Mucosa of gallbladder (tissue), 1 donor: ENCODE results near the gene KDSR. TPM values are rescaled to one million over a fixed set of nuclear protein-coding genes. Genes with fewer than 3 reads are reported as not detected.

Source experiments
- DNase-seq: peaks from one replicate; pipeline ENCODE4 v3.0.0-alpha.2; 2020; ENCODE audit warnings: low spot score
- total RNA-seq: library from RNA; stranded (reverse); gene quantifications from one replicate; pipeline ENCODE4 v1.2.1, GENCODE V29; 2021
- donor health status: DM: no; HTN: no; CAD: no.

The KDSR gene
- total RNA-seq, 1 donor from 2014 or later: 59.4 TPM

DNA sequence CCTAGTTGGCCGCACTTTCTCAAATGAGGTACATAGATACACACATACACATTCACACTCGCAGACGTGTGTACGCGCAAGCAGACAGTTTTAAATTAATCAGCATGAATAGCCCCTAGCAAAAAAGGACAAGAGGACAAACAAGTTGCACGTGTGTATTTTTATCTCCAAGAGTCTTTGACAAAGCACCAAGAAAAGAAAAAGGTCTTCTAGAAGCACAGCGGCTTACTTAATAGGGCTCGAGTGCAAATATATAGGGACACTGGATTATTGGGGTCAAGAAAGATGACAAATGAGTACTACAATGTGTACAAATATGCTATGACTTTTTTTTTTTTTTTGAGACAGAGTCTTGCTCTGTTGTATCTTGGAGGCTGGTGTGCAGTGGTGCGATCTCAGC is 45.7 kb downstream of the KDSR start:
- DNase-seq: no peak

DNA sequence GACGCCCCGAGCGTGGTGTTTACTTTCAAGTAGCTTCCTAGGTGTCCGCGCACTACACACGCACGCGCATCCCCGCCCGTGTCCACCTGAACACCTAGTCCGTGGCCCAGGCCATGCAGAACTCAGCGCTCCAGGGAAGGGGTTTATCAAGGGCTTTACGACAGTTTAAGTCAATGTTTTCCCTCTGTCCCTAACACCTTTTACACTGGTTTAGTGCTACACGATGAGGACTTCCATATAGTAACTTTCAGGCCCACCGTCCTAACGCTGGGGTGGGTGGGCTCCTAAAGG is 46.1 kb downstream of the KDSR start:
- peak; percentile 44 for DNase-seq

DNA sequence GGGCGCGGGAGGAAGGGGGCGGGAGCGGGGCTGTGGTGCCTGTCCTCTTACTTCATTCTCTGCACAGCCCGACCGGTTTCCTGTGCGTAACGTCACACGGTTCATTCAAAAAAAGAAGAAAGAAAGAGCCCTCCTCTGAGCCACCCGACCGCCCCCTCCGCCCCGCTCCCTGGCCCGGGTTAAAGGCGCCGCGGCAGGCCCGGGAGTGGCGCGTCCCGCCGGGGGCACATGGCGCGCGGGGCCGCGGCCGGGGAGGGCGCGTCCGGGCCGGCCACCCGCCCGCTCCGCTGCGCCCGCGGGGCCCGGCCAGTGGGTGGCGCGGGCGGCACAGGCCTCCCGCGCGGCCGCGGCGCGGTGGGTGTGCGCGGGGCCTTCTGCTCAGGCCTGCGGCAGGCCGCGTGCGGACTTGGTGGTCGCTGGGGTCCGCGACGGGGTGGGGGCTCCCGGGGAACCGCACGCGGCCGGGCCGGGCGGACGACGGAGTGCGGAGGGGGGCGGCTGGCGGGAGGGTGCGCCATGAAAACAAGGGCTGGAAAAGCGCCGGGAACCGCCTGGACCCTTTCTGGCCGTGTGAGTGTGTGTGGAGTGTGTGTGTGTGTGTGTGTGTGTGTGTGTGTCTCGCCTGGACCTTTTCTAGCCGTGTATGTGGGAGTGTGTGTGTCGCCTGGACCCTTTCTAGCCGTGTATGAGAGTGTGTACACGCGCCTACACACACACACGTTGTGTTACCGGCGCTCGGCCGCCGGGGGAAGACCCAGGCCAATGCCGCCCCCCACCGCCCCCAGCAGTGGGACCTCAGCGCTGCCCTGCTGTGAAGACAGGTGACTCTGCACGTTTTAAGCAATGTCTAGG is 46.7 kb downstream of the KDSR start:
- peak; percentile 87 for DNase-seq

DNA sequence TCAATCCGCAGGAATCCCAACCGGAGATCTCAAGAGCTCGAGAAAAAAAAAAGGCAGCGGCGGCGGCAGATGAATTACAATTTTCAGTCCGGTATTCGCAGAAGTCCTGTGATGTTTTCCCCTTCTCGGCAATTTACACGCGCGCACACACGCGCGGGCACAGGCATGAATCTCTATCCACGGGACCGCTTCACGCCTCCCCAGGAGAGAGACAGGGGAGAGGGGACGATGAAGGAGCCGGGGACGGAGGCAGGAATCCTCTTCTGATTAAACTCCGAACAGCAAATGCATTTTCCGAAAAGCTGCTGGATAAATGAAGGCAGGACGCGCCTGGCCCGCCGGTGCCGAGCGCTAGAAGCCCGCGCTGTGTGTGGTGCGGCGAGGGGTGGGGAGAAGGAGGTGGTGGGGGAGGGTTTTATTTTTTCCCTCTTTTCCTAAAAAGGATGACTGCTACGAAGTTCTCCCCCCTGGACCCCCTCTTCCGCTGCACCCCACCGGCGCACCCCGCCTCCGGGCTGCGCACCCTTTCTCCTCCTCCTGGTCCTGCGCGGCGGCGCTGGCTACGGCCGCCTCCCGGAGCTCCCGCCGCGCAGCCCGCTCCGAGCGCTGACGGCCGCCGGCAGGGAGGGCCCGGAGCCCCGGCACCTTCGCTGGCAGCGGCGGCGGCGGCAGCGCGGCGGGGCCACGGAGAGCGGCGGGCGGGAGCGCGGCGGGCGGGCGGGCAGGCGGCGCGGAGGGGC is 47.5 kb downstream of the KDSR start, which contains the start of gene BCL2:
BCL2 (minus strand) TSS at position 387 of the 740 bp plus-strand sequence.
- DNase-seq: no peak

DNA sequence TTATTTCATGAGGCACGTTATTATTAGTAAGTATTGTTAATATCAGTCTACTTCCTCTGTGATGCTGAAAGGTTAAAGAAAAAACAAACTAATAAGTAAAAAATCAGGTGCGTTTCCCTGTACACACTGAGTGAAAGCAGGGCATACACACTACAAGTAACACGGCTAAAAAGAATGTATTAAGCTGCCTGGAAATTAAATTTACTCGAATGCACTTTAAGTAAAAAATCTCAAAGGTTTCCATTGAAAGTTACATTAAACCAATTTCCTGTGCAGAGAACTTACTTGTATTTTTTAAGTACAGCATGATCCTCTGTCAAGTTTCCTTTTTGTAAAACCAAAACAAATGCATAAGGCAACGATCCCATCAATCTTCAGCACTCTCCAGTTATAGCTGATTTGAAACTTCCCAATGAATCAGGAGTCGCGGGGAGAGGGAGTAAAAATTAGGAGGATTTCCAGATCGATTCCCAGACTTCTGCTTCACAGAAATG is 48.1 kb downstream of the KDSR start:
- DNase-seq: no peak

DNA sequence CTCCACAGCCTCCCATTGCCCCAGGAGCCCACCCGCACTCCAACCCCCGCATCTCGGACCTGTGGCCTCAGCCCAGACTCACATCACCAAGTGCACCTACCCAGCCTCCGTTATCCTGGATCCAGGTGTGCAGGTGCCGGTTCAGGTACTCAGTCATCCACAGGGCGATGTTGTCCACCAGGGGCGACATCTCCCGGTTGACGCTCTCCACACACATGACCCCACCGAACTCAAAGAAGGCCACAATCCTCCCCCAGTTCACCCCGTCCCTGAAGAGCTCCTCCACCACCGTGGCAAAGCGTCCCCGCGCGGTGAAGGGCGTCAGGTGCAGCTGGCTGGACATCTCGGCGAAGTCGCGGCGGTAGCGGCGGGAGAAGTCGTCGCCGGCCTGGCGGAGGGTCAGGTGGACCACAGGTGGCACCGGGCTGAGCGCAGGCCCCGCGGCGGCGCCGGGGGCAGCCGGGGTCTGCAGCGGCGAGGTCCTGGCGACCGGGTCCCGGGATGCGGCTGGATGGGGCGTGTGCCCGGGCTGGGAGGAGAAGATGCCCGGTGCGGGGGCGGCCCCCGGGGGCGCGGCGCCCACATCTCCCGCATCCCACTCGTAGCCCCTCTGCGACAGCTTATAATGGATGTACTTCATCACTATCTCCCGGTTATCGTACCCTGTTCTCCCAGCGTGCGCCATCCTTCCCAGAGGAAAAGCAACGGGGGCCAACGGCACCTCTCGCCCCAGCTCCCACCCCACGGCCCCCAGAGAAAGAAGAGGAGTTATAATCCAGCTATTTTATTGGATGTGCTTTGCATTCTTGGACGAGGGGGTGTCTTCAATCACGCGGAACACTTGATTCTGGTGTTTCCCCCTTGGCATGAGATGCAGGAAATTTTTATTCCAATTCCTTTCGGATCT is 48.8 kb downstream of the KDSR start:
- peak; percentile 65 for DNase-seq

DNA sequence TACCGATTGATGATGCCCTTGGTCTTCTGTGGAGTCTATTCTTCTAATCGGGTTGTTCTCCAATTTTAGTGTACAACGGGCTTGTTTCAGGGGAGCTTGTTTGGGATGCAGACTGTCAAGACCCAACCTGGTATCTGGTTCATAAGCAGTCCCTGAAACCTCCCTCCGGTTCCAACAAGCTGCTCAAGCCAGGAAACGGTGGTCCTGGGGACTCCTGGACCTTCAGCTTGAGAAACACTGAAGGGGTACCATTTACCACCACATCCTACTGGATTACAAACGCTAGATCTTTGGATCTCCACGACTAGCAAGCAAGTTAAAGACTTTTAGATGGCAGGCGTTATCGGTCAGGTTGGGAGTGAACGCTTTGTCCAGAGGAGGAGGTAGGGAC is 49.5 kb downstream of the KDSR start:
- DNase-seq: no peak

DNA sequence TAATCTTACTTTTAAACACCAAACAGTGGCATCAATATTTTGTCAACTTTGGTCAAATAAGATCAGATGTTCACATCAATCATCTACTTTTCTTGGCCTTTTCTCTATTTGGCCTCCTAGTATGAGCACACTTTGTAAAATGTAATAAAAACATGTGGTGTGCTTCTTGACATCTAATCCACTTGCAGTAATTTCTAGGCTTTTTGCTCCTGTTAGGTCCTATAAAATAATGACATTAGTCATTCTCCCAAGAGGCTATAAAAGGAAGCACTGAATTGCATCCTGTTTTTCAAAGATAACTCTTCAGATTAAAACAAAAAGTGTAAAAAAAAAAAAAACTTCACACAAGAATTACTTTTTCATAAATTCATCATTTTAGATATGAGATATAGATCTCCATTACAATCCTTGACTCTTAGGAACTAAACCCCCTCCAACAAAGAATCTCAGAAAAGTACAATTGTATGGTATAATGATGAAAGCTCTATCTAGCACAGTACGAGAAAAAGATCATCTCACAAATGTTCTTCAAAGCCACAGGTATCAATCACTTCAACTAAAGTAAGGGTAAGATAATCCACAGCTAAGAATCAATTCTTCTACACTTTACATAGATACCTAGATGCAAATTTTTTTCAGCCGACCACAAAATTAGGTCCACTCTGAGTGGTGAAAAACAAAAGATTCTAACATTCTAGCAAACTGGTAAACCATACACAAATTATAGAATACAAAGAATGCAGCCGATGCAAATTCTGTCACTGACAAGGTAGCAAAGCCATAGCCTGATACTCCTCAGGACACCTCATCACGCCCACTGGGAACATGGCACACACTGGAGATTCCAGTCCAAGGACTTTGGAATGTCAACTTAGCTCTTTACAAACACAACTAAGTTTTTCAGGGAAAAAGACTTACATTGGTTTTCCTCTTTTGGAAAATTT is 50.1 kb downstream of the KDSR start:
- DNase-seq: no peak

DNA sequence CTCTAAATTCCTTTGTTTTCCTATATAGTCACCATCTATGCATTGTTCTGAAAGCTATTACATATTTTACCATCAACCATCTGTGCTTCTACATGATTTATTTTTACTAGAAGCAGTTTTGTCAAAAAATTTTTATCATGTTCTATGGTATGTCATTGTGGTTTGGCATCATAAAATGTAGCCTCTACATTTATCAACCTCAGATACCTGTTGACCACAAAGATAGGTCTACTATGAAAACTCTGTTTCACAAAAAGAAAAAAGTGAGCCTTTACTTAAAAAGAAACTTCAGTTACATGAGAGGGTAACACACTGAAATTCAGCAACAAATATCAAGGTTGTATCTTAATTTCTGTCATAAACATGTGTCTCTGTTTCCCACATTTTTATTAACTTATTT is 51.1 kb downstream of the KDSR start:
- DNase-seq: no peak

DNA sequence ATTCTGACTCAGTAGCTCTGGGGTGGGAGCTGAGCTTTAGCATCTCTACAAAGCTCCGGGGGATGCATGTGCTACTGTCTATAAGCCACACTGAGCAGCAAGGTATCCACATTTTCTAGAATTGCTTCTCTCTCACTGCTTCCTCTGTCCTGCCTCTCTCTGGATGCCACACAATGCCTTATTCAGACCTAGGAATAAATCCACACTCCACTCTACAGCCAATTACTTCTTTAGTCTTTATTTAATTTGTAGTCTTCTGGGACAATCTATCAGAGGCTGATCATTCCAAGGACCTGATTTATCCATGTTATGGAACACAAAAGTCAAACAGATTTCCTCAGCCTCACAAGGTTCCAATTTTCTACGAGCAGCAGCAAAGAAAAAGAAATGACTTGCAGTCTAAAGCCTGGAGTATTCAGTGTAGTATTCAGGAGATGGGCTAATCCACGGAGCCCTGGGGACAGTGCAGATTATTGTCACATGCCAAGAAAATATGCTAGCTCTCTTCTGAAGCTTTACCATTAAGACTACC is 51.8 kb downstream of the KDSR start:
- DNase-seq: no peak

DNA sequence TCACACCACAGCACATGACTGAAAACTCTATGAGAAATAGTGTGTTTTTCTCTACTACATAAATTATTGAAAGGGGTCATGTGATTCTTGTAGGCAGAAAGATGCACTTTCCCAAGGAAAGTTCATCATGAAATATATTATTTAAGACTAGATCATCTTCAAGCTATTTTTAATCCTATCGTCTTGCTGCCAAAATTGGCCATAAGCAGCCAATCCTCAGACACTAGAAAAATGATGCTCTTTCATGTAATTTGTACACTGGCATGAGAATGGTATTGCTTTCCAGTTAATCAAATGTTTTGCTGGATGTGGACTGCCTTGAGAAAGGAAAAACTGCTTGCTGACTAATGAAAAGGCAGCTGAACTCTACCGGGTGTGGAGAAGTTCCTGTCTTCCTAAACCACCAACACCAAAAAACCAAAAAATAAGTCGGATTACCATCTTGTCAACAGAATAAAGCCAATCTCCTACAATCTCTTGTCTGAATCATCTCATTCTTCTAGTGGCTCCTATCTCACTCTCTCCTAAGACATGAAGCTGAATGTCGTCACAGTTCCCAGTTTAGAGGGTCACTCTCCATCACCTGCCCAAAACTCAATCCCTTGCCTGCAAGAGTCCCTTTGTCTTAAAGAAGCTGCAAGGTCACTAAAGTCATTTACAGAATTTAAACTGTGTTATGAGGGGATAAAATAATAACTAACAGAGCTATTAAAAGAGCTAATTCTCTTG is 52.8 kb downstream of the KDSR start:
- DNase-seq: no peak

DNA sequence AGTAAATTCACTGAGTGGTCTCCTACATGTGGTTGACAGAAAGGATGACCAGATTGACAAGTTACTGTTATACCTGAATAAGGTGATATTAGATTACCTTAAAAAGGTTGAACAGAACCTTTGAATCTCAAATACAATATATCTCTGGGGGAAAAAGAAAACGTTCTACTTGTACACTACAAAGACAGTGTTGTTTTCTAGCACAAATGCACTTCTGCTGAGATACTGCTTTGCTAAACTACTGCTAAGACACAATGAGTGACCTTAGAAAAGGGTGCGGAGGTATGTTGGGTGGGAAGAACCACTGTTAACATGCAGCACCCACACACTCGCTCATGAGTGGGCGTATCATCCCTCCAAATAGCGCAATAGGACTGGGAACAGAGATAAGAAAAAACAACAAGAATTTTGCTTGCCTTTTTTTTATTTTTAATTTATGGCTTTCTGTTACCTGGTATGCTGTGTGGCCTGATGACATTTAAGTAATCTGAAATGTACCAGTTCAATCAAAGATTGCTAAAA is 53.5 kb downstream of the KDSR start:
- DNase-seq: no peak

DNA sequence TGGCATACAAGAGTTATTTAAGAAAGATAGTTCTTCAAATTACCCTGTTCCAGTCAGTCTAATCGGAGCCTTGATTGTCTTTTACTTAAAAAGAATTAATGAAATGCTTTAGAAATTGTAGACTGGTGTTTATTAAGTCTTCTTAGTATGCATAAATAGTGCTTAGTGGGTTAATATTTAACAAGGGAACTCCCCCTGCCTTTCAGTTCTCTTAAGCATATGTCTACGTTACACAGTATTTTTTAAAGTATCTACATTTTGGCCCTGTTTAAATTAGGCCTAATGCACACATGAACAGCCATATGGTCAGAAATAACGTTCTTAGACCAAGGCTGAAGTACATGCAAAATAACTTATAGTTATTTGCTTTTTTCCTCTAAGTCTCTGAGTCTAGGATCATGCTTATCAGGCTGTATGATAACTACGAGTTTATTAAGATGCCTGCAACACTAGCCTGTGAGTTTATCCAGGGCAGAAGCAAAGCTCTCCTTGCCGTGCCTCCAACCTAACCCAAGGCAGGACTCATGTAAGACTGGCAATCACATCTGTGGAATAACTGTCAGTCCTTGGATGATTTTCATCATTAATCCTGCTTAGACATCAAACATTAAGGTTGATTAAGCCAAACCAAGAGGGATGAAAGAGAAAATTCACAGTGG is 54.1 kb downstream of the KDSR start:
- no peak for DNase-seq

DNA sequence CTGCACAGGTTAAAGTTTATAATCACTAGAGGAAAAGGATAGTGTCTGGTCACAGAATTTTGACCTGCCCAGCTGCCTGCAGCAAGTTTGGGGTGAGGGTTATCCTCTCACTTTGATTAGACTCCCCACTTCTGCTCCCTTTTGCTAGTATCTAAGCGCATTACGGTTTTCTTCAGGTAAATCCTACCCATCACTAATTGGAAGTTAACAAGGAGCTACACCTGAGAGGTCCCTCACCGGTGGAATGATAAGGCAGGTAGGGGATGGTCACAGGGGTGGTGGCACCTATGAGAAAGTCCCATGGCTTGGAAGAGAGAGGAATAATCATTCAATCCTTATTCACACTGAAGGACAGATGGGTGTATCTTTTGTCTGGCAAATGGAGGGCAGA is 55.0 kb downstream of the KDSR start:
- no peak for DNase-seq

DNA sequence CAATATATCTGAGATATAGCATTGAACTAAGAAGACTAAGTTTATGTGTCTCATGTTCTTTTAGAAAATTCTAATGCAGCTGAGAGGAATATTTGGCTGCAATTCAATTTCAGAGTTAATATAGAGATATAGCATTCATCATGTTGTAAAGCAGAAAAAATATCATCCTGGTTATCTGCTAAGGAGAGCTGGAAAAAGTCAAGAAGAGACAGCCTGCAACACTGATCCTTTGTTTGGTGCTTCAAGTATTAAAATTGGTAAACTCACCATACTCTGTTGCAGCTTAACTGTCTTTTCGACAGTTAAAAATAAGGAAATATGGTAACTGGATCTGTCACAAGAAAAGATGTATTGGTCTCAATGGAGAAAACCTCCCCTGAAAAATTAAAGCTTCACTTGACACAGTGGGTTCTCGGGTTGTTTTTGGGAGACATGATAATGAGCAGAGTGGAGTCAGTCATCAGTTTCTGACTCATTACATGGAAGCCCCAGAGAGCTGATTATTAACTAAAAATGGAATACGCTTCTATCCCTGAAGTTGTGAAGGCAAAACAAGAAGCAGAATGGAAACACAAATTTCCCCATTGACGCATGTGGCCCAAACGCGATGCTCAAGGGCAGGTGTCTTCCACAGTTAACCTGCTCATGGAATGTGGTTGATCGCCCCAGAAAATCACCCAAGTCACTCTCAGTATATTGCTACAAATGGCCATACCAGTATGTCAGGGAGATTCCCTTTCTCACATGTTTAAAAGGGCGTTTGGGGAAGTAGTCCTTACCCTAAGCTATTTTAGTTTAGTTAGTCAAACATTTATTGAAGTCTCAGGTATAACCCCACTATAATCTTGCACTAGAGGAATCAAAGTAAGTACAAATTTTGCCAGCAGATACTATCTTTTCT is 55.6 kb downstream of the KDSR start:
- no peak for DNase-seq

DNA sequence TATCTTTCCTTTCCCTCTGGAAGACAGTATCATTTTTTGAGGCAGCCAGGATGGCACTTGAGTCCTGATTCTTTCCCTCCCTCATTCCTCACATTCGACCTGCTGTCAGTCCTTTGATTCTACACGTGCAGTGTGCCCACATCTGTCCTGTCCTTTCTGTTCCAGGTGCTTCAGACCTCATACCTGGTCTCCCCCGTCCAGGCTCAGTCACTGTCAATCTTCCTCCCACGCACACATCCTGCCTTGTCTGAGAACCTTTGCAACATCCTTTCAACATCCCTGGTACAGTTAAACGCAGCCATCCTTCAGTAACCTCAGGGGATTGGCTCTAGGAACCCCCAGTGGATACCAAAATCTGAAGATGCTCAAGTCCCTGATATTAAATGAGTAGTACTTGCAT is 57.6 kb downstream of the KDSR start:
- no peak for DNase-seq

DNA sequence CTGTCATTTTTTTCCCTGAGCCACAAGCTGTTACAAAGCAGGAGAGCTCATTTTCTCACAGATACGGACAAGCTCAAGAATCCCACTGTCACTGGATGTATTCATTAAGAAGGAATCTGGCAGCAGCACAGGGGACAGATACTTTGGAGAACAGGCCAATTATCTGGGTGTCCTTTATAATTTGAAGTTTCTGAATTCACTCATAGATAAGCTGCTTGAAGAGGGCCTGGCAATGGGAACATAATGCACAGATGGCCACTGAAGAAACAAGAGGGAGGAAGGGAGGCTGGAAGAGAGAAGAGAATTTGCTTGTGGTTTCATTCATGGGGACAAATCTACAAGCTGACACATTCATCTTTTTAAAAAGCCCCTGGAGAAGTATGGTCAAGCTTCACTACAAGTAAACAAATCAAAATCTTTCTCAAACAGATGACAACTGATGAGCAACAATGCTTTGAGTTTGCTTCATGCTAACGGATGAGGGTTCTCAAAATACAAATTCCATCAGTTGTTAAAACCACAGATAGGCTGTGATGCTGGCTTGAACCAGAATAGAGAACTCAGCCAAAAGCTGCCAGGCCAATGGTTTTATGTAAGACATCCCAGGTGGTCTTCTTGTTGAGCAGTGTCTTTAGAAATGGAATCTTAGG is 59.3 kb downstream of the KDSR start:
- DNase-seq: no peak
